Parathyroid adenoma (tissue), 2 donors: ENCODE results near the gene MAPK13.
"Not testable (repeated sequence)": the region's sequence is repeated elsewhere in the genome, so short reads cannot be mapped to it uniquely, and the experiment has no call there.

Experiments used
- H2AFZ ChIP-seq: fragments of 300-600 bp; sonication (generic); one replicate; pipeline ENCODE4 v1.7.0; 2017; ENCODE audit warnings: antibody characterized with exemption, mild to moderate bottlenecking
- H3K27ac ChIP-seq: fragments of 300-600 bp; sonication (generic); one replicate; pipeline ENCODE4 v1.7.0; 2017
- H3K27me3 ChIP-seq: fragments of 300-600 bp; sonication (generic); one replicate; pipeline ENCODE4 v1.7.0; 2017; ENCODE audit warnings: low read length; ENCODE audit not compliant: control insufficient read depth, insufficient read depth
- H3K36me3 ChIP-seq: fragments of 300-600 bp; sonication (generic); one replicate; pipeline ENCODE4 v1.7.0; 2017; ENCODE audit warnings: low read length; ENCODE audit not compliant: control insufficient read depth, insufficient read depth
- H3K4me1 ChIP-seq: fragments of 300-600 bp; sonication (generic); one replicate; pipeline ENCODE4 v1.7.0; 2017; ENCODE audit warnings: control low read depth
- H3K4me2 ChIP-seq: fragments of 300-600 bp; sonication (generic); one replicate; pipeline ENCODE4 v1.7.0; 2017; ENCODE audit warnings: low read length
- H3K4me3 ChIP-seq: fragments of 300-600 bp; sonication (generic); one replicate; pipeline ENCODE4 v1.7.0; 2017; ENCODE audit warnings: low read depth, low read length
- H3K79me2 ChIP-seq: fragments of 300-600 bp; sonication (generic); one replicate; pipeline ENCODE4 v1.7.0; 2017; ENCODE audit warnings: control low read depth
- H3K9ac ChIP-seq: fragments of 300-600 bp; sonication (generic); one replicate; pipeline ENCODE4 v1.7.0; 2017; ENCODE audit warnings: mild to moderate bottlenecking
- H3K9me3 ChIP-seq: fragments of 300-600 bp; sonication (generic); one replicate; pipeline ENCODE4 v1.7.0; 2017; ENCODE audit warnings: low read length; ENCODE audit not compliant: control insufficient read depth
- CTCF ChIP-seq: fragments of 300-600 bp; sonication (generic); IDR thresholded peaks from one replicate; pipeline ENCODE4 v1.7.0; 2017; ENCODE audit warnings: antibody characterized with exemption, mild to moderate bottlenecking
- donor health status: primary hyperparathyroidism.

Gene MAPK13

GRCh38 chr6:36122495-36123269 is 7.6 kb upstream of the MAPK13 start:
- Histone ChIP-seq H3K27ac (peak overlapping the region; percentile 59), H3K4me2 (no peak overlapping the region), H3K79me2 (no peaks in the 10 kb centered on the region), H3K4me1 (peaks cover 39% of the 10 kb centered on the region), H2AFZ (peak overlapping the region; percentile 30), H3K36me3 (no peaks in the 10 kb centered on the region), H3K27me3 (no peaks in the 10 kb centered on the region), H3K9ac (no peak overlapping the region), H3K4me3 (no peak overlapping the region), H3K9me3 (no peaks in the 10 kb centered on the region)
- TF ChIP-seq CTCF, result no peak

- peak; percentile 66 for TF ChIP-seq CTCF
- no peak overlapping the region for H3K4me2 ChIP-seq
- no peaks in the 10 kb centered on the region for H3K36me3 ChIP-seq
- no peak overlapping the region for H3K4me3 ChIP-seq
- no peaks in the 10 kb centered on the region for H3K79me2 ChIP-seq
- H2AFZ ChIP-seq, result peak overlapping the region; percentile 62
- H3K27ac ChIP-seq, result no peak overlapping the region
- no peak overlapping the region for H3K9ac ChIP-seq
- H3K9me3 ChIP-seq, result no peaks in the 10 kb centered on the region
- peaks cover 39% of the 10 kb centered on the region for H3K4me1 ChIP-seq
- H3K27me3 ChIP-seq, result no peaks in the 10 kb centered on the region
These were observed 6.8 kb upstream of the MAPK13 start for GRCh38 chr6:36123270-36124139.

- H3K4me3 ChIP-seq, H3K27ac ChIP-seq, H3K9ac ChIP-seq, H3K79me2 ChIP-seq, H3K4me2 ChIP-seq, H3K27me3 ChIP-seq, H3K9me3 ChIP-seq, H3K36me3 ChIP-seq, H2AFZ ChIP-seq: not testable (repeated sequence)
- H3K4me1 ChIP-seq, result peaks cover 36% of the 10 kb centered on the region
These were observed 6.0 kb upstream of the MAPK13 start for GRCh38 chr6:36124346-36124745.

GRCh38 chr6:36124881-36125280 is 5.4 kb upstream of the MAPK13 start:
- Histone ChIP-seq H3K4me1 (peaks cover 38% of the 10 kb centered on the region), H3K9ac (no peak overlapping the region), H2AFZ (no peak overlapping the region), H3K4me2 (no peak overlapping the region), H3K27me3 (no peaks in the 10 kb centered on the region), H3K79me2 (no peaks in the 10 kb centered on the region), H3K4me3 (no peak overlapping the region), H3K9me3 (no peaks in the 10 kb centered on the region), H3K36me3 (no peaks in the 10 kb centered on the region), H3K27ac (no peak overlapping the region)
- no peak for TF ChIP-seq CTCF

- no peak overlapping the region for H2AFZ ChIP-seq
- no peak overlapping the region for H3K4me3 ChIP-seq
- no peak overlapping the region for H3K9ac ChIP-seq
- TF ChIP-seq CTCF, result no peak
- no peak overlapping the region for H3K4me2 ChIP-seq
- H3K27me3 ChIP-seq, result no peaks in the 10 kb centered on the region
- no peaks in the 10 kb centered on the region for H3K36me3 ChIP-seq
- no peak overlapping the region for H3K27ac ChIP-seq
- H3K4me1 ChIP-seq, result peaks cover 38% of the 10 kb centered on the region
- no peaks in the 10 kb centered on the region for H3K79me2 ChIP-seq
- H3K9me3 ChIP-seq, result no peaks in the 10 kb centered on the region
These were observed 4.7 kb upstream of the MAPK13 start for GRCh38 chr6:36125575-36125974.
